Esophagus muscularis mucosa (tissue), 4 donors: ENCODE data around the gene UBE2I.

ENCODE experiments used
- EP300 ChIP-seq: sonication (generic); formaldehyde crosslinking; IDR thresholded peaks from one replicate; pipeline ENCODE4 v1.6.1; 2017; ENCODE audit warnings: antibody characterized with exemption
- POLR2AphosphoS5 ChIP-seq, 2 donors: sonication (generic); formaldehyde crosslinking; IDR thresholded peaks; one replicate each; pipeline ENCODE4 v1.6.1; 2017; ENCODE audit warnings: antibody characterized with exemption in 2 of 2
- TF ChIP-seq, protein P1 (sequence below), 3 experiments: fragments of 200-600 bp in 2 of 3; fragments of 450-650 bp in 1 of 3; sonication (generic) in 2 of 3; IDR thresholded peaks; one replicate each; pipeline ENCODE4 v1.5.1; 2017 to 2019; ENCODE audit warnings: antibody characterized with exemption in 3 of 3, mild to moderate bottlenecking in 2 of 3, moderate library complexity in 1 of 3

DNA sequence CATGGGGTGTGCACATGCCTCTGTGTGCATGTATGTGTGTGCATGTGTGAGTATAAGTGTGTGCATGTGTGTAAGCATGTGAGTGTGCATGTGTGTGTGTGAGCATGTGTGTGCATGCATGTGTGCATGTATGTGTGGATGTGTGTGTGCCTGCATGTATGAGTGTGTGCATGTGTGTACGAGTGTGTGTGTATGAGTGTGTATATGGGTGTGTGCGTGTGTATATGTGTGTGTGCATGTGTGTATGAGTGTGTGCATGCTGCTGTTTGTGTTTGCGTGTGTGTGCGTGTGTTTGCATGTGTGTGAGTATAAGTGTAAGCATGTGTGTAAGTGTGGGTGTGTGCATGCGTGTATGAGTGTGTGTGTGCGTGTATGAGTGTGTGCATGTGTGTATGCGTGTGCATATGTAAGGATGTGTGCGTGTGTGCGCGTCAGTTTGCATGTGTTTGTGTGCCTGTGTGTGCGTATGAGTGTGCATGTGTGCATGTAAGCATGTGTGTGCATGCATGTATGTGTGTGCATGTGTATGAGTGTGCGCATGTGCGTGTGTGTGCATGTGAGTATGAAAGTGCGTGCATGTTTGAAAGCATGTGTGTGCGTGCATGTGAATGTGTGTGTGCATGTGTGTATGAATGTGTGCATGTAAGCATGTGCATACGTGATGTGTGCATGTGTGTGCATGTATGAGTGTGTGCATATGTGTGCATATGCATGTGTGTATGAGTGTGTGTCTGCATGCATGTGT is 44.9 kb upstream of the UBE2I start:
- TF ChIP-seq, protein P1, sequence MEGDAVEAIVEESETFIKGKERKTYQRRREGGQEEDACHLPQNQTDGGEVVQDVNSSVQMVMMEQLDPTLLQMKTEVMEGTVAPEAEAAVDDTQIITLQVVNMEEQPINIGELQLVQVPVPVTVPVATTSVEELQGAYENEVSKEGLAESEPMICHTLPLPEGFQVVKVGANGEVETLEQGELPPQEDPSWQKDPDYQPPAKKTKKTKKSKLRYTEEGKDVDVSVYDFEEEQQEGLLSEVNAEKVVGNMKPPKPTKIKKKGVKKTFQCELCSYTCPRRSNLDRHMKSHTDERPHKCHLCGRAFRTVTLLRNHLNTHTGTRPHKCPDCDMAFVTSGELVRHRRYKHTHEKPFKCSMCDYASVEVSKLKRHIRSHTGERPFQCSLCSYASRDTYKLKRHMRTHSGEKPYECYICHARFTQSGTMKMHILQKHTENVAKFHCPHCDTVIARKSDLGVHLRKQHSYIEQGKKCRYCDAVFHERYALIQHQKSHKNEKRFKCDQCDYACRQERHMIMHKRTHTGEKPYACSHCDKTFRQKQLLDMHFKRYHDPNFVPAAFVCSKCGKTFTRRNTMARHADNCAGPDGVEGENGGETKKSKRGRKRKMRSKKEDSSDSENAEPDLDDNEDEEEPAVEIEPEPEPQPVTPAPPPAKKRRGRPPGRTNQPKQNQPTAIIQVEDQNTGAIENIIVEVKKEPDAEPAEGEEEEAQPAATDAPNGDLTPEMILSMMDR (IDR thresholded peaks at IDR 0.05) = no peak
- no peak for TF ChIP-seq EP300
- TF ChIP-seq POLR2AphosphoS5 (IDR thresholded peaks at IDR 0.05) = no peak
